GM18520 (cell line): ENCODE measurements around the gene GPN1.
"Not testable (repeated sequence)": the region's sequence is repeated elsewhere in the genome, so short reads cannot be mapped to it uniquely, and the experiment has no call there.

Source experiments
- ATAC-seq: cut with Tn5 transposase; IDR thresholded peaks from one replicate; pipeline ENCODE4 v1.9.1; 2021; ENCODE audit not compliant: unreplicated experiment

The GPN1 gene

GRCh38 chr2:27626921-27627320 lies 1.9 kb upstream of the GPN1 start:
- ATAC-seq = not testable (repeated sequence)

- ATAC-seq = no peak
Measured at GRCh38 chr2:27627963-27628766, 685 bp upstream of the GPN1 start.

GRCh38 chr2:27630257-27630656 lies 1.4 kb downstream of the GPN1 start:
- not testable (repeated sequence) for ATAC-seq

DNA sequence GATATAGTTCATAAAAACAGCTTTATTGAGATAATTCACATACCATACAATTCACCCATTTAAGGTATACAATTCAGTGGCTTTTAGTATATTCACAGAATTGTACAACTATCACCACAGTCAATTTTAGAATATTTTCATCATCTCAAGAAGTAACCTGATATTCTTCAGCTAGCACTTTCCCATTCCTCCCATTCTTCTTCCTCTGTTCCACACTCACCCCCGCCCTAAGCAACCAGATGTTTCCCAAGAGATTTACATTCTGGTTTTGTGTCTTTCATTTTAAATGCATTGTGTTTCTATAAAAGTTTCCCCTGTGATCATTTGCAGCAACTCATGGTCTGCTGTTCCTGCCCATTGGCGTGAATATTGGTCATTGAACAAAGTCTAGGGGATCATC lies 5.4 kb downstream of the GPN1 start:
- no peak for ATAC-seq

- ATAC-seq = no peak
Measured at GRCh38 chr2:27636766-27637165, 7.9 kb downstream of the GPN1 start.

GRCh38 chr2:27638037-27638637 lies 9.3 kb downstream of the GPN1 start:
- ATAC-seq = no peak

GRCh38 chr2:27638709-27639108 lies 9.9 kb downstream of the GPN1 start:
- ATAC-seq = no peak

GRCh38 chr2:27640722-27641245 lies 11.9 kb downstream of the GPN1 start:
- no peak for ATAC-seq

GRCh38 chr2:27645197-27645596 lies 16.3 kb downstream of the GPN1 start:
- no peak for ATAC-seq

DNA sequence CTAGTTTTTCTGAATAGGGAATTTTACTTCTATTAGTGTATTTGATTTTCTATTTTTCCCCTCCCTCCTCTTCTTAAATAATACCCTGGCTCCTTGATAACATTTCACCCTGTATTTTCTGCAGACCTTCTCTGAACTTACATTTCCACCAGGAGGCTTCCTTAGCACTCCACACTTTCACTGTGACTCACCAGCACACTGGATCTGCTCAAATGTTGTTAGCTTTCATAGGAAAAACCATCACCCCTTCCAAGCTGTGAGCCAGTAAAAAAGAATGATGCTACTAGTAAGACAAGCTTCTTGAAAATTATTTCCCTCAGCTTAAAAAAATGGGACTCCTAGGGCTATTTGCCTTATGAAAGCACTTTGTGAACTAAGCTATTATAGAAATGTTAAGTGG lies 18.4 kb downstream of the GPN1 start:
- ATAC-seq = no peak

DNA sequence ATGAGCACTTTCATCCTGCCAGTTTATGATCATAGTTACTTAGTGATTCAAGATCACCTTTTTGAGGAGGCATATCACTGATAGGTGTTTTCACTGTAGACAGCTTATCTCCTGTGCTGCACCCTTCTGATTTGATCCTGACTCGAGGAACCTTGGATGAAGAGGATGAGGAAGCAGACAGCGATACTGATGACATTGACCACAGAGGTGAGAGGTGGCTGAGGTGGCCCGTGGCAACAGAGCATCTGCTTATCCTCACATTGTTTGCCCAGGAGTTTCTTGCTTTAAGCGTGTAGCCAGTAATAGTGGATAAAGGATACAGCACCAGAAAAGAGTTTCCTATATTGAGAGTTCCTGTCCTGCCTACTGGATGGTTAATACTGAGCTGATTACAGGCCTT lies 18.9 kb downstream of the GPN1 start:
- ATAC-seq = no peak

- ATAC-seq = no peak
Measured at GRCh38 chr2:27651056-27651455, 22.2 kb downstream of the GPN1 start.

- ATAC-seq = no peak
Measured at GRCh38 chr2:27652341-27652740, 23.5 kb downstream of the GPN1 start.

DNA sequence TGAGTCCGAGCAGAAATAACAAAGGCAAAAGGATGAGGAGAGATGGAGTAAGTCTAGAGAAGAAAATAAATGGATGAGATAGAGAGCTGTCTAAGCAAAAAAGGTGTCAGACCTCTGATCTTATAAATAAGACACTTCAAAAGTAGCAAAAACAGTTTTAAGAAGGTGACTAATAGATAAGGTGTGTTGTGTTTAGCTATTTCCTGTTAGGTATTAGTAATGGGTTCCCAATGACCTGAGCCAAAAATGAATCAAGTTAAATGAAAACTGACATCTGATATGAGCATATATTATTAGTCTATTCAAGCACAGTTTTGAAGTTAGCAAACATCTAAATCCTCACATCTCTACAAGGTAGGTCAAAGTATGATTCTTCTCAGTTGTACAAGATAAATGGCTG lies 23.9 kb downstream of the GPN1 start:
- ATAC-seq = no peak

- no peak for ATAC-seq
Measured at GRCh38 chr2:27653397-27653796, 24.5 kb downstream of the GPN1 start.

DNA sequence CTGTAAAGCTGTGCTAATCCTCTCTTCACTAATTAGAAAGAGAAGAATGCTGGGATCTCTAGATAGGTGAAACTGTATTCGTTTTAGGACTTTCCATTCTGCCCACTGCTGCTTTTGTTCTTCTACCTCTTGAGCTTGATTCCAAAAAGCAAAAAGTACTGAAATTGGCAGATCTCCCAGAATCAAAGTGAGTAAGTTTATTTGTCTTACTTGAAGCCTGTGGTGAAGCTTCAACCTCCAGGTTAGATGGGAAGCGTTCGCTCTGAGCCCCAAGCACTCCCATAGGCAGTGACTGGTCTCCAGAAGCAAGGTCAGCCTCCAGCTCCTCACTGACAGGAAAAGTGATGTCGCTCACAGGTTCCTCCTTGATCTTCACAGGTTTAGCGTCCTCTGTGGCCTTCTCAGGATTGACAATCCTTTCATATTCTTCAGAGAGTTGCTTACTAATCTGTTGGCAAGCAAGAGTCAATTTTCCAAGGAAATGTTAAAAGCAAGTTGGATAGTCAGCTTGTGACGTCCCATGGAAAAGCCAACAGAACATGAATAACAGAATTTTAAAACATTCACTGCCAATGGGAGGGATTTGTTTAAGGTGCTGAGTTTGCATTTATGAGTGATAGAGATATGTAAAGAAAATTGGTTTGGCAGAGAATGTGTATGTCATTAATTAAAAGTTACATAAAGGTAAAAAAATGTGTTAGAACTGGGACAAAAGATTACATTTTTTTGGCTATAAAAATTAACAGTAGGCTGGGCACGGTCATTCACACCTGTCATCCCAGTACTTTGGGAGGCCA lies 26.5 kb downstream of the GPN1 start:
- ATAC-seq = no peak

DNA sequence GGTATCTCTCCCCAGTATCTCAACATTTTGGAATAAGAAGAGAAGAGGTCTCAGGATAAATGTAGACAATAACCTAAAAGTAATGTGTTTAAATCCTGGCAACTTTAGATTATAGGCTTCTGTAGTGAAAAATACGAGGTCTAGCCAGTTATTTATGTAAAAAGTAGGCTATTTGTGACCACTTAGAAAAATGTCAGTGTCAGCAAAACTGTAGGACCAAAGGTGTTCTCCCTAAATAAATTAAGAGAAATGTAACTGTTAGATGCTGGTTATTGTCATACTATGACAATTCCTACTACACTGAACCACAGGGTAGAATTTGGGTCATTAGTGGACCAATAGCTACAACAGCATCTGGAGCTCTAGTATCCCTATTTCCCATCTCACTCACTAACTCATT lies 32.5 kb downstream of the GPN1 start:
- ATAC-seq = no peak

GRCh38 chr2:27663285-27664153 lies 34.7 kb downstream of the GPN1 start, which contains the start of the genes SLC4A1AP and SUPT7L:
Gene SLC4A1AP, plus strand, starts transcription at chr2:27663889. Its CDS starts 26 bp downstream, at chr2:27663915.
Gene SUPT7L, minus strand, starts transcription at chr2:27663614. Its CDS starts 1,422 bp downstream, at chr2:27662192.
- peak; percentile 61 for ATAC-seq

DNA sequence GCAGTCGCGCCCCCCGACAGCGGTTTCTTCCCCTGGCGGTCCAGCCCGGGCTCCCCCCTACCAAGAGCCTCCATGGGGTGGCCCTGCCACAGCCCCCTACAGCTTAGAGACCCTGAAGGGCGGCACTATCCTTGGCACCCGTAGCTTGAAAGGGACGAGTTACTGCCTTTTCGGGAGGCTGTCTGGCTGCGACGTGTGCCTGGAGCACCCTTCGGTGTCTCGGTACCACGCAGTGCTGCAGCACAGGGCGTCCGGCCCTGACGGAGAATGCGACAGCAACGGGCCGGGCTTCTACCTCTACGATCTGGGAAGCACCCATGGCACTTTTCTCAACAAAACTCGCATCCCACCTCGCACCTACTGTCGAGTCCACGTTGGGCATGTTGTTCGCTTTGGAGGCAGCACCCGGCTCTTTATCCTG lies 35.3 kb downstream of the GPN1 start:
- ATAC-seq = no peak

DNA sequence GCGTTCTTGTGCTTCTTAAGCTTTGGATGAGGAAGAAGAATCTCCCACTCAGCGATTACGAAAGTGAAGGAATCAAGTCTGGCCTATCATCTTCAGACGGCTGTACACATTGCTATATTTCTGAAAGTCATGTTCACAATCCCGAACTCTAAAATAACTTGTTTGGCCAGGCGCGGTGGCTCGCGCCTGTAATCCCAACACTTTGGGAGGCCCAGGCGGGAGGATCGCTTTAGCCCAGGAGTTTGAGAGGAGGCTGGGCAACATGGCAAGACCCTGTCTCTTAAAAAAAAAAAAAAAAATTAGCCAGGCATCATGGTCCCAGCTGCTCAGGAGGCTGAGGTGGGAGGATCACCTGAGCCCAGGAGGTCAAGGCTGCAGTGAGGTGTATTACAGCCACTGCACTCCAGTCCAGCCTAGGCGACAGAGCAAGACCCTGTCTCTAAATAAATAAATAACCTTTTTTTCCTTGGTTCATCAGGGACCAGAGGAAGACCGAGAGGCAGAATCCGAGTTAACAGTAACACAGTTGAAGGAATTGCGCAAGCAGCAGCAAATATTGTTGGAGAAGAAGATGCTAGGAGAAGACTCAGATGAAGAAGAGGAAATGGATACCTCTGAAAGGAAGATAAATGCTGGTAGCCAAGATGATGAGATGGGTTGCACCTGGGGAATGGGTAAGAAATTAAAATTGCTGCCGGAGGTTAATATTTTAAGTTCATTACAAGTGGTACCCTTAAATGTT lies 35.9 kb downstream of the GPN1 start:
- no peak for ATAC-seq
